Loucy (cell line): ENCODE data around the gene OS9.
"Not testable (repeated sequence)": the region's sequence is repeated elsewhere in the genome, so short reads cannot be mapped to it uniquely, and the experiment has no call there.

Experiments
- H2AFZ ChIP-seq: fragments of 200-600 bp; sonication (generic); 2 replicates; pipeline ENCODE4 v1.6.0; 2016; ENCODE audit warnings: antibody characterized with exemption, mild to moderate bottlenecking, low read length, moderate library complexity
- H3F3A ChIP-seq: fragments of 200-600 bp; 2 replicates; pipeline ENCODE4 v1.6.0; 2016; ENCODE audit warnings: antibody characterized with exemption, low read depth, mild to moderate bottlenecking
- H3K27me3 ChIP-seq: fragments of 200-600 bp; sonication (generic); 2 replicates; pipeline ENCODE4 v1.6.1; 2014; ENCODE audit warnings: low read length, mild to moderate bottlenecking; ENCODE audit not compliant: insufficient read depth, poor library complexity, severe bottlenecking
- H3K36me3 ChIP-seq: fragments of 200-600 bp; sonication (generic); 2 replicates; pipeline ENCODE4 v1.6.1; 2016; ENCODE audit warnings: low read length; ENCODE audit not compliant: insufficient read depth
- H3K4me1 ChIP-seq: fragments of 200-600 bp; sonication (generic); 2 replicates; pipeline ENCODE4 v1.5.1; 2014; ENCODE audit warnings: low read length, mild to moderate bottlenecking; ENCODE audit not compliant: insufficient read depth, poor library complexity, severe bottlenecking
- H3K4me2 ChIP-seq: fragments of 200-600 bp; sonication (generic); 2 replicates; pipeline ENCODE4 v1.6.0; 2014; ENCODE audit warnings: antibody characterized with exemption, low read length, low read depth, mild to moderate bottlenecking; ENCODE audit not compliant: poor library complexity, severe bottlenecking
- H3K4me3 ChIP-seq: fragments of 200-600 bp; sonication (generic); 2 replicates; pipeline ENCODE4 v1.5.1; 2014; ENCODE audit warnings: low read length, mild to moderate bottlenecking, mixed read lengths; ENCODE audit not compliant: poor library complexity, severe bottlenecking
- H3K79me2 ChIP-seq: fragments of 200-600 bp; sonication (generic); 2 replicates; pipeline ENCODE4 v1.6.1; 2014; ENCODE audit warnings: low read length; ENCODE audit not compliant: insufficient read depth
- H3K9ac ChIP-seq: fragments of 200-600 bp; sonication (generic); 2 replicates; pipeline ENCODE4 v1.6.0; 2014; ENCODE audit warnings: mild to moderate bottlenecking, low read depth, low read length, moderate library complexity; ENCODE audit not compliant: poor library complexity, severe bottlenecking
- H3K9me2 ChIP-seq: fragments of 200-600 bp; sonication (generic); replicated peaks from 2 replicates; pipeline ENCODE4 v1.6.1; 2016; ENCODE audit warnings: low read depth, low read length, mixed read lengths
- H3K9me3 ChIP-seq: fragments of 200-600 bp; sonication (generic); 2 replicates; pipeline ENCODE4 v1.6.1; 2014; ENCODE audit warnings: mild to moderate bottlenecking, antibody characterized with exemption, low read length, low read depth; ENCODE audit not compliant: insufficient read depth
- H4K20me1 ChIP-seq: fragments of 200-600 bp; sonication (generic); 2 replicates; pipeline ENCODE4 v1.6.0; 2014; ENCODE audit warnings: antibody characterized with exemption, low read length, mild to moderate bottlenecking; ENCODE audit not compliant: insufficient read depth, poor library complexity, severe bottlenecking
- CTCF ChIP-seq: fragments of 200-600 bp; sonication (generic); conservative IDR thresholded peaks from 2 replicates; pipeline ENCODE4 v1.5.1; 2014; ENCODE audit warnings: mild to moderate bottlenecking, antibody characterized with exemption, low read length
- EZH2phosphoT487 ChIP-seq: fragments of 200-600 bp; IDR thresholded peaks from 2 replicates; pipeline ENCODE4 v1.6.1; 2018; ENCODE audit warnings: antibody characterized with exemption, mild to moderate bottlenecking, moderate library complexity, borderline replicate concordance

The OS9 gene

GRCh38 chr12:57661376-57661775 lies 32.6 kb upstream of the OS9 start:
- Histone ChIP-seq H3F3A (no peaks in the 10 kb centered on the region), H3K9ac (no peak overlapping the region), H3K4me3 (no peak overlapping the region), H4K20me1 (no peaks in the 10 kb centered on the region), H3K9me2 (no peaks in the 10 kb centered on the region), H3K27me3 (no peaks in the 10 kb centered on the region), H3K4me1 (no peaks in the 10 kb centered on the region), H3K9me3 (no peaks in the 10 kb centered on the region), H3K36me3 (no peaks in the 10 kb centered on the region), H3K79me2 (no peaks in the 10 kb centered on the region), H2AFZ (no peak overlapping the region), H3K4me2 (no peak overlapping the region)
- TF ChIP-seq CTCF: no peak
- no peak for TF ChIP-seq EZH2phosphoT487

- H3K4me3 ChIP-seq, H3K9ac ChIP-seq, H3K79me2 ChIP-seq, H3K4me1 ChIP-seq, H2AFZ ChIP-seq, H3K4me2 ChIP-seq, H3K9me3 ChIP-seq, H3F3A ChIP-seq, H4K20me1 ChIP-seq, H3K36me3 ChIP-seq, H3K27me3 ChIP-seq, H3K9me2 ChIP-seq: not testable (repeated sequence)
Observed at GRCh38 chr12:57665066-57665820, 28.7 kb upstream of the OS9 start.

- no peaks in the 10 kb centered on the region for H3F3A ChIP-seq
Observed at GRCh38 chr12:57666897-57667296, 27.0 kb upstream of the OS9 start.

GRCh38 chr12:57669691-57670090 lies 24.2 kb upstream of the OS9 start:
- not testable (repeated sequence) for H4K20me1 ChIP-seq, H3K9ac ChIP-seq, H3K4me1 ChIP-seq, H3K79me2 ChIP-seq, H3K4me2 ChIP-seq, H3K9me2 ChIP-seq, H3K4me3 ChIP-seq, H3K36me3 ChIP-seq, H2AFZ ChIP-seq, H3K27me3 ChIP-seq, H3F3A ChIP-seq, H3K9me3 ChIP-seq

More at GRCh38 chr12:57666897-57667296, 27.0 kb upstream of the OS9 start:
- Histone ChIP-seq H3K4me1 (no peaks in the 10 kb centered on the region), H3K9me3 (no peaks in the 10 kb centered on the region), H4K20me1 (no peaks in the 10 kb centered on the region), H3K4me3 (no peak overlapping the region), H3K4me2 (no peak overlapping the region), H3K79me2 (no peaks in the 10 kb centered on the region), H3K9me2 (no peaks in the 10 kb centered on the region), H3K27me3 (no peaks in the 10 kb centered on the region), H3K36me3 (no peaks in the 10 kb centered on the region), H2AFZ (no peak overlapping the region), H3K9ac (no peak overlapping the region)
- TF ChIP-seq EZH2phosphoT487 (no peak), CTCF (no peak)

- H3K36me3 ChIP-seq, H3K4me3 ChIP-seq, H3K9me2 ChIP-seq, H3K4me2 ChIP-seq, H4K20me1 ChIP-seq, H3K79me2 ChIP-seq, H3K9me3 ChIP-seq, H3K27me3 ChIP-seq, H3F3A ChIP-seq, H2AFZ ChIP-seq, H3K4me1 ChIP-seq, H3K9ac ChIP-seq: not testable (repeated sequence)
Observed at GRCh38 chr12:57671811-57672210, 22.1 kb upstream of the OS9 start.
